Measurements from ENCODE around the gene GLRX5. TPM values are rescaled to one million over a fixed set of nuclear protein-coding genes. Genes with fewer than 3 reads are reported as not detected.

Gene GLRX5
- total RNA-seq, 4 donors from 2014 or later, result 11.6 to 177 (median 38.2) TPM

DNA sequence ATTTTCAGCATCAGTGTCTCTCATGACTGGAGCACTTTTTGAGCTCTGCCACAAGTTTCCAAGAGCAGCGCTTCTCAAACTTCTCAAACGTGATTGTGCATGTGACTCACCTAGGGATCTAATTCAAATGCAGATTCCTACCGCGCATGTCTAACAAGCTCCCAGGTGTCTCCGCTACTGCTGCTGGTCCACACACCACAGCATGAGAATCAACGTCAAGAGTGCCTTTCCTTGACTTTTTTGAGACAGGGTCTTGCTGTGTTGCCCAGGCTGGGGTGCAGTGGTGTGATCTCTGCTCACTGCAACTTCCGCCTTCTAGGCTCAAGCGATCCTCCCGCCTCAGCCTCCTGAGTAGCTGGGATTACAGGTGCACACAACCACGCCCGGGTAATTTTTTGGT is 22.4 kb downstream of the GLRX5 start:
- no peak overlapping the region for H3K27ac ChIP-seq
- no peak for TF ChIP-seq EP300 (IDR thresholded peaks at IDR 0.05; ENCODE audit: low read depth)
- TF ChIP-seq, protein P1, sequence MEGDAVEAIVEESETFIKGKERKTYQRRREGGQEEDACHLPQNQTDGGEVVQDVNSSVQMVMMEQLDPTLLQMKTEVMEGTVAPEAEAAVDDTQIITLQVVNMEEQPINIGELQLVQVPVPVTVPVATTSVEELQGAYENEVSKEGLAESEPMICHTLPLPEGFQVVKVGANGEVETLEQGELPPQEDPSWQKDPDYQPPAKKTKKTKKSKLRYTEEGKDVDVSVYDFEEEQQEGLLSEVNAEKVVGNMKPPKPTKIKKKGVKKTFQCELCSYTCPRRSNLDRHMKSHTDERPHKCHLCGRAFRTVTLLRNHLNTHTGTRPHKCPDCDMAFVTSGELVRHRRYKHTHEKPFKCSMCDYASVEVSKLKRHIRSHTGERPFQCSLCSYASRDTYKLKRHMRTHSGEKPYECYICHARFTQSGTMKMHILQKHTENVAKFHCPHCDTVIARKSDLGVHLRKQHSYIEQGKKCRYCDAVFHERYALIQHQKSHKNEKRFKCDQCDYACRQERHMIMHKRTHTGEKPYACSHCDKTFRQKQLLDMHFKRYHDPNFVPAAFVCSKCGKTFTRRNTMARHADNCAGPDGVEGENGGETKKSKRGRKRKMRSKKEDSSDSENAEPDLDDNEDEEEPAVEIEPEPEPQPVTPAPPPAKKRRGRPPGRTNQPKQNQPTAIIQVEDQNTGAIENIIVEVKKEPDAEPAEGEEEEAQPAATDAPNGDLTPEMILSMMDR (IDR thresholded peaks at IDR 0.05), result no peak
- no peak for TF ChIP-seq POLR2A (IDR thresholded peaks at IDR 0.05)
- no peak for TF ChIP-seq POLR2AphosphoS5 (IDR thresholded peaks at IDR 0.05)
- no peak overlapping the region for H3K4me3 ChIP-seq
- no peaks in the 10 kb centered on the region for H3K36me3 ChIP-seq
- no peaks in the 10 kb centered on the region for H3K27me3 ChIP-seq
- no peaks in the 10 kb centered on the region for H3K9me3 ChIP-seq
- no peaks in the 10 kb centered on the region for H3K4me1 ChIP-seq
- DNase-seq, result no peak
- in situ Hi-C loops (cut with MboI; ENCODE audit: low pct_ligation_motif_present in 1 of 4, low pct_unique_long_range_greater_than_20kb in 1 of 4, low sequenced_read_pairs in 3 of 4) (loop anchor here in 2 of 4 donors (25.0 kb wide), 1 partner anchor 430 kb away; no protein-coding TSS in a partner anchor), intact Hi-C loops (cut with DNase I; ENCODE audit: low total_unique reads) (loop anchor here (5.0 kb wide), 1 partner anchor 435 kb away; no protein-coding TSS in a partner anchor)
- 87 to 92% methylated on average over 4 to 11 of the region's 11 CpGs for WGBS, 2 donors (ENCODE audit: low coverage in 1 of 2)

DNA sequence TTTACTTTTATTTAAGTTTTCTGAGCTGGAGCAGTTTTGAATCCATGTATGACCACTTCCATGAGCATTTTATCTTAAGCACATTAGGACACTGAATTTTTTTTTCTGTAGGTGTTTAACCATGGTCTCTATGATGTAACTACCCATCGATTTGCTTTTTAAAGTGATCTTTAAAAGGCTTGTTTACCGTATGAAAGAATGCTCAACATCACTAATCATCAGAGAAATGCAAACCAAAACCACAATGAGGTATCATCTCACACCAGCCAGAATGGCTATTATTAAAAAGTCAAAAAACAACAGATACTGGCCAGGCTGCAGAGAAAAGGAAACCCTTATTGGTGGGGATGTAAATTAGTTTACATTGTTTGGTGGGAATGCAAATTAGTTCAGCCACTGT is 23.0 kb downstream of the GLRX5 start:
- no peak for DNase-seq
- no peak overlapping the region for H3K4me3 ChIP-seq
- in situ Hi-C loops (cut with MboI; ENCODE audit: low pct_ligation_motif_present in 1 of 4, low pct_unique_long_range_greater_than_20kb in 1 of 4, low sequenced_read_pairs in 3 of 4) (loop anchor here in 2 of 4 donors (25.0 kb wide), 1 partner anchor 429 kb away; no protein-coding TSS in a partner anchor), intact Hi-C loops (cut with DNase I; ENCODE audit: low total_unique reads) (loop anchor here (5.0 kb wide), 1 partner anchor 434 kb away; no protein-coding TSS in a partner anchor)
- H3K9me3 ChIP-seq, result no peaks in the 10 kb centered on the region
- TF ChIP-seq EP300 (IDR thresholded peaks at IDR 0.05; ENCODE audit: low read depth) (no peak), POLR2A (IDR thresholded peaks at IDR 0.05) (no peak), POLR2AphosphoS5 (IDR thresholded peaks at IDR 0.05) (no peak)
- TF ChIP-seq, protein P1 (IDR thresholded peaks at IDR 0.05), result no peak
- no peaks in the 10 kb centered on the region for H3K27me3 ChIP-seq
- H3K27ac ChIP-seq, result no peak overlapping the region
- no peaks in the 10 kb centered on the region for H3K36me3 ChIP-seq
- 79 to 89% methylated on average over 2 of the region's 2 CpGs for WGBS, 2 donors (ENCODE audit: low coverage in 1 of 2)
- no peaks in the 10 kb centered on the region for H3K4me1 ChIP-seq

DNA sequence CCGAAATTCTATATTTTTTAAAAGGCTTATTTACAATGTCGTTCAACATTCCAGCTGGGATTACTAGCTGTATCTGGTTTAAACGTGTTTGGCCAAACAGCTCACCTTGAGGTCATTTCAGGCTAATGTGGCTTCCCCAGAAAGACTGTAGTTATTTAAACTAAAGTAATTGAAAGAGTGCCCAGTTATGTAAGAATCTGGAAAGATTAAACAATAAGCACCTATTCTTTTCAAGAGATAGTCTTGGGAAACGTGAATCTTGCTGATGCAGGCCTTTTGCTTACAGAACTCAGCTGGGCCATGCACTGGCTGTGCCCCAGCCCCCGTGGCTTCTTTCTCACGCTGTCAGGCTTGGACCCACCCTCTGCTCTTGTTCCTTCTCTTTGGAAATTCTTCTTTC is 24.4 kb downstream of the GLRX5 start:
- Histone ChIP-seq H3K9me3 (no peaks in the 10 kb centered on the region), H3K27ac (no peak overlapping the region), H3K4me1 (no peaks in the 10 kb centered on the region), H3K4me3 (no peak overlapping the region), H3K27me3 (no peaks in the 10 kb centered on the region), H3K36me3 (no peaks in the 10 kb centered on the region)
- intact Hi-C loops (cut with DNase I; ENCODE audit: low total_unique reads) (loop anchor here (5.0 kb wide), 1 partner anchor 433 kb away; no protein-coding TSS in a partner anchor), in situ Hi-C loops (cut with MboI; ENCODE audit: low pct_ligation_motif_present in 1 of 4, low pct_unique_long_range_greater_than_20kb in 1 of 4, low sequenced_read_pairs in 3 of 4) (loop anchor here in 2 of 4 donors (25.0 kb wide), 1 partner anchor 428 kb away; no protein-coding TSS in a partner anchor)
- TF ChIP-seq EP300 (IDR thresholded peaks at IDR 0.05; ENCODE audit: low read depth) (no peak), POLR2AphosphoS5 (IDR thresholded peaks at IDR 0.05) (no peak), POLR2A (IDR thresholded peaks at IDR 0.05) (no peak)
- TF ChIP-seq, protein P1 (IDR thresholded peaks at IDR 0.05), result no peak
- 43 to 49% methylated on average over 3 to 6 of the region's 6 CpGs for WGBS, 2 donors (ENCODE audit: low coverage in 1 of 2)
- no peak for DNase-seq

DNA sequence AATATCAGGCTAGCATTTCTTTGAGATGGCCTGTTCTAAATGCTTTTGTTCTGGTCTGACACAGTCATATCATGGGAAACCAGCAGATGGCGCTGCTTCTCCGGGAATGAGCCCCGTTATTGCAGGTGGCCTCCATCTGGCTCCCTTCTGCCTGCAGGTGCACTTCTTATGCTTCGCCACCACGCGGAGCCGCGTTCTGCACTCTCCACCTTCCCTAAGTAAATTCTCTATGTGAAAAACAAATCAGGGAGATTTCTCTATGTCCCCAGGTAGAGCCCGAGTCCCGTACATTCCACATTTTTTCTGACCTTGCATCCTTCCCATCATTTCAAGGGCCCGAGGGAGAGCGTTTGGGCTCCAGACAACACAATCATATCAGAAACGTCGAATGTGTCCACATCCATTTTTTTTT is 26.2 kb downstream of the GLRX5 start:
- Histone ChIP-seq H3K4me1 (no peaks in the 10 kb centered on the region), H3K27me3 (no peaks in the 10 kb centered on the region), H3K36me3 (no peaks in the 10 kb centered on the region), H3K27ac (no peak overlapping the region), H3K4me3 (no peak overlapping the region), H3K9me3 (no peaks in the 10 kb centered on the region)
- intact Hi-C loops (cut with DNase I; ENCODE audit: low total_unique reads) (no loop called here), in situ Hi-C loops (cut with MboI; ENCODE audit: low pct_ligation_motif_present in 1 of 4, low pct_unique_long_range_greater_than_20kb in 1 of 4, low sequenced_read_pairs in 3 of 4) (loop anchor here (10.0 to 25.0 kb wide), 3 partner anchors 214 to 434 kb away; no protein-coding TSS in a partner anchor)
- 6% methylated on average over 14 of the region's 14 CpGs; no CpG with 5 or more reads in 1 of the 2 donors for WGBS, 2 donors (ENCODE audit: low coverage in 1 of 2)
- peak; percentile 91 for DNase-seq
- TF ChIP-seq EP300 (IDR thresholded peaks at IDR 0.05; ENCODE audit: low read depth) (no peak), POLR2AphosphoS5 (IDR thresholded peaks at IDR 0.05) (peak in 1 of 3 donors; percentile 55), POLR2A (IDR thresholded peaks at IDR 0.05) (no peak)
- TF ChIP-seq, protein P1 (IDR thresholded peaks at IDR 0.05), result peak; percentile 91 to 99 (median 96)
